Activated CD8-positive, alpha-beta memory T cell treated with anti-CD3 and anti-CD28 coated beads, Interleukin-2, amount 10 ng/mL, durations not matched to agents 7 days and 5 days (primary cell): ENCODE results near the gene ACER3. TPM values are rescaled to one million over a fixed set of nuclear protein-coding genes. Genes with fewer than 3 reads are reported as not detected.

Source experiments
- ATAC-seq: fragments of 150-1000 bp; cut with Tn5 transposase; one replicate; pipeline ENCODE4 v1.10.0; 2021; ENCODE audit warnings: moderate library complexity
- CTCF ChIA-PET: fragments of 350-600 bp; sonication (Branson Sonifier 250); formaldehyde crosslinking; loops from one replicate; lab custom pipeline; 2021; ENCODE audit warnings: antibody characterized with exemption; lab: Charles Lee
- DNase-seq: peaks from one replicate; pipeline ENCODE4 v3.0.0-alpha.2; 2020
- H3K27ac Mint-ChIP-seq: one replicate; pipeline ENCODE4 v1.8.0; 2021; ENCODE audit warnings: mild to moderate bottlenecking, mixed read lengths
- H3K27me3 Mint-ChIP-seq: one replicate; pipeline ENCODE4 v1.8.0; 2021; ENCODE audit warnings: mixed read lengths
- H3K36me3 Mint-ChIP-seq: one replicate; pipeline ENCODE4 v1.8.0; 2021; ENCODE audit warnings: mild to moderate bottlenecking, mixed read lengths
- H3K4me1 Mint-ChIP-seq: one replicate; pipeline ENCODE4 v1.8.0; 2021; ENCODE audit warnings: mixed read lengths
- H3K4me3 Mint-ChIP-seq: one replicate; pipeline ENCODE4 v1.8.0; 2021; ENCODE audit warnings: mild to moderate bottlenecking, moderate library complexity, mixed read lengths
- H3K9me3 Mint-ChIP-seq: one replicate; pipeline ENCODE4 v1.8.0; 2022; ENCODE audit warnings: low read depth, mixed read lengths
- total RNA-seq, 2 experiments: library from RNA; stranded (reverse); gene quantifications; one replicate each; pipeline ENCODE4 v1.2.3, GENCODE V29; 2021

The ACER3 gene
- total RNA-seq, 2 experiments from 2014 or later: 11.0 to 13.3 TPM

DNA sequence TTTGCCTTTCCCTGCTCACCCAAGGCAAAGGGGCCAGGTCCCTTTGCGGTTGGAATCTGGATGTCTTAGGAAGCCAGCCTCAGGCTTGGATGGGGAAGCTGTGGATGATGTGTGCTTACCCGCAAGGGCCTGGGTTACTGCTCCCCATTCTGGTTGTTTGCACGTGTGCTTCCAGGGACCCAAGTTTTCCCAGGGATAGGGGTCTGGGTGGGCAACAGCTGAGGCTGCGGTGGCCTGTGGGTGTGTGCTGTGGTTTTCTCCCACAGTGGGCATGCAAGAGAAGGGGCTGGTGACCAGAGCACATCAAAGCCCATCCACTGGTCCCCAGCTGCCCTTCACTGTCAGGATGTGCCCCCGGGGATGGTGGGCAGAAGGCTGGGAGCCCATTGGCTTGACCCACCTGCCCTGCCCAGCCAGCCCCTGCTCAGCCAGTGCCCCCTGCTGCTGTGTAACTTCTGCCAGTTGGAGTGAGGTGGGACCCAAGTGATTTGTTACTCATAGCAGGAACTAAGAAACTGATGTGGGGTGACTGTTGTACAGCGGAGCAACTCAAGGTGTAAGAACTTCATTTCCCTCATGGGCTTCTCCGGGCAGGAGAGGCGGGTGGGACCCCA is 209.4 kb downstream of the ACER3 start:
- H3K36me3 Mint-ChIP-seq: no peaks in the 10 kb centered on the region
- no peak for DNase-seq
- no peak overlapping the region for H3K27ac Mint-ChIP-seq
- peaks cover 24% of the 10 kb centered on the region for H3K4me1 Mint-ChIP-seq
- no peak overlapping the region for H3K4me3 Mint-ChIP-seq
- H3K9me3 Mint-ChIP-seq: no peaks in the 10 kb centered on the region
- H3K27me3 Mint-ChIP-seq: peaks cover 23% of the 10 kb centered on the region
- CTCF ChIA-PET: interaction anchor here (1.0 to 1.6 kb wide), 3 partner anchors 21 to 24 kb away, joined by 3 to 7 read pairs (median 3); no protein-coding TSS in a partner anchor
- no peak for ATAC-seq

GRCh38 chr11:77071077-77071476 is 210.4 kb downstream of the ACER3 start:
- Mint-ChIP-seq H3K9me3 (no peaks in the 10 kb centered on the region), H3K27ac (no peak overlapping the region), H3K4me3 (no peak overlapping the region), H3K27me3 (peaks cover 18% of the 10 kb centered on the region), H3K4me1 (peaks cover 22% of the 10 kb centered on the region), H3K36me3 (no peaks in the 10 kb centered on the region)
- ATAC-seq: no peak
- no peak for DNase-seq
- CTCF ChIA-PET: interaction anchor here (0.7 to 1.5 kb wide), 2 partner anchors 20 to 24 kb away, joined by 3 to 7 read pairs; no protein-coding TSS in a partner anchor

GRCh38 chr11:77071671-77072605 is 211.2 kb downstream of the ACER3 start:
- H3K9me3 Mint-ChIP-seq: no peaks in the 10 kb centered on the region
- no peak overlapping the region for H3K4me3 Mint-ChIP-seq
- CTCF ChIA-PET: interaction anchor here (2.4 kb wide), 1 partner anchor 19 kb away, joined by 12 read pairs; no protein-coding TSS in a partner anchor
- H3K4me1 Mint-ChIP-seq: peaks cover 24% of the 10 kb centered on the region
- no peak for ATAC-seq
- no peak overlapping the region for H3K27ac Mint-ChIP-seq
- DNase-seq: no peak
- H3K27me3 Mint-ChIP-seq: peaks cover 24% of the 10 kb centered on the region
- H3K36me3 Mint-ChIP-seq: no peaks in the 10 kb centered on the region

DNA sequence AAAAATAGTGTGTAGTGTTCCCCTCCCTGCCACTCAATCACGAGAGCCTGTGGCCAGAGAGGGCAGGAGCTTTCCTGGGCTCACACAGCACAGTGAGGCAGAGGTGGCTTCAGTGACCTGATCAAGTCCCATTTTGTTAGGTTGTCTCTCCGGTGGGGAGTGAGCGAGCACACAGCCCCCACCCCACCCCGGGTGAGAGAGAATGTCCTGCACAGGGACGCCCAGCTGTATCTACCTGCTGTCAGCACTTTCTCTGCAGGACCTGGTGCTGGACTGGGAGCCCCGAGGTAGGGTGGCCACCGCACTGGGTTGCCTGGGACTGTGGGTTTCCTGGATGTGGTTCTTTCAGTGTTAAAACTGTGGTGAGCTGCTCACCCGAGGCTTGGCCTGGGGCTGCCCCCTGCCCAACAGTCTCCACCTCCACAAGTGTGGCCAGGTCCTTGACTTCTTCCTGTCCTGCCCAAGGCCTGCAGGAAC is 212.2 kb downstream of the ACER3 start:
- DNase-seq (peak; percentile 76), ATAC-seq (peak; percentile 62)
- H3K4me3 Mint-ChIP-seq: no peak overlapping the region
- H3K9me3 Mint-ChIP-seq: no peaks in the 10 kb centered on the region
- CTCF ChIA-PET: interaction anchor here (0.9 to 2.4 kb wide), 3 partner anchors 9 to 26 kb away, joined by 3 to 12 read pairs (median 3); no protein-coding TSS in a partner anchor
- no peak overlapping the region for H3K27ac Mint-ChIP-seq
- peaks cover 28% of the 10 kb centered on the region for H3K27me3 Mint-ChIP-seq
- H3K36me3 Mint-ChIP-seq: no peaks in the 10 kb centered on the region
- H3K4me1 Mint-ChIP-seq: peaks cover 24% of the 10 kb centered on the region

- no peak overlapping the region for H3K27ac Mint-ChIP-seq
- H3K36me3 Mint-ChIP-seq: no peaks in the 10 kb centered on the region
- ATAC-seq (peak; percentile 72), DNase-seq (no peak)
- CTCF ChIA-PET: interaction anchor here (0.9 to 2.4 kb wide), 3 partner anchors 9 to 26 kb away, joined by 3 to 12 read pairs (median 3); no protein-coding TSS in a partner anchor
- peaks cover 24% of the 10 kb centered on the region for H3K4me1 Mint-ChIP-seq
- peaks cover 2% of the 10 kb centered on the region for H3K9me3 Mint-ChIP-seq
- peaks cover 30% of the 10 kb centered on the region for H3K27me3 Mint-ChIP-seq
- no peak overlapping the region for H3K4me3 Mint-ChIP-seq
Observed at GRCh38 chr11:77073328-77074001, 212.7 kb downstream of the ACER3 start.

DNA sequence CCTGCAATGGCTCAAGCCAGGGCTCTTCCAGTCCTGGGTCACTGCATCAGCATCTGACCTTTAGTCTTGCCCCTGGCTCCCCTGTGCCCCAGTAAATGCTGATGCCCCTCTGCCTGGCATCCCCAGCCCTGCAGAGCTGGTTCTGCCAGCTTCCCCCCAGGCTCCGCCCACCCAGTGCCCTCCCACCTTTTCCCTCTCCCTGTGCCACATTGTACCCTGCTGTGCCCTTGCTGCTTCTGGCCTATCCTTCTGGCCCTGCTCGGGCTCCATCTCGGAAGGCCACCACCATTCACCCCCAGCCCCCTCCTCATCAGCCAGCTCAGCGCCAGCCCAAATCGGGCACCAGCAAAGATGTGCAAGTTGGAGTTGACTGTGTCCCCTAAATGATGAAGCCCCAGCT is 213.5 kb downstream of the ACER3 start:
- Mint-ChIP-seq H3K4me1 (peaks cover 24% of the 10 kb centered on the region), H3K27me3 (peaks cover 25% of the 10 kb centered on the region), H3K4me3 (no peak overlapping the region), H3K36me3 (no peaks in the 10 kb centered on the region), H3K27ac (no peak overlapping the region), H3K9me3 (peaks cover 2% of the 10 kb centered on the region)
- ATAC-seq (no peak), DNase-seq (no peak)
- CTCF ChIA-PET: interaction anchor here (2.4 kb wide), 1 partner anchor 17 kb away, joined by 12 read pairs; no protein-coding TSS in a partner anchor

- no peak for ATAC-seq
- peaks cover 2% of the 10 kb centered on the region for H3K9me3 Mint-ChIP-seq
- H3K4me1 Mint-ChIP-seq: peaks cover 24% of the 10 kb centered on the region
- CTCF ChIA-PET: interaction anchor here (2.4 kb wide), 1 partner anchor 16 kb away, joined by 12 read pairs; no protein-coding TSS in a partner anchor
- no peaks in the 10 kb centered on the region for H3K36me3 Mint-ChIP-seq
- no peak for DNase-seq
- peaks cover 25% of the 10 kb centered on the region for H3K27me3 Mint-ChIP-seq
- H3K4me3 Mint-ChIP-seq: no peak overlapping the region
- H3K27ac Mint-ChIP-seq: no peak overlapping the region
Observed at GRCh38 chr11:77074626-77075221, 214.0 kb downstream of the ACER3 start.

- ATAC-seq (no peak), DNase-seq (no peak)
- Mint-ChIP-seq H3K36me3 (no peaks in the 10 kb centered on the region), H3K27ac (no peak overlapping the region), H3K9me3 (peaks cover 2% of the 10 kb centered on the region), H3K4me1 (peaks cover 27% of the 10 kb centered on the region), H3K27me3 (peaks cover 23% of the 10 kb centered on the region), H3K4me3 (no peak overlapping the region)
- CTCF ChIA-PET: interaction anchor here (0.7 to 0.9 kb wide), 2 partner anchors 28 to 156 kb away, joined by 3 read pairs; no protein-coding TSS in a partner anchor
Observed at GRCh38 chr11:77075425-77075905, 214.7 kb downstream of the ACER3 start.

Other genes starting within 250 kb of the ACER3 start
- 1 to 10 TPM in 1 of 2 experiments, under 1 TPM in 1; 0.32 to 4.7 TPM for gene LRRC32, start 190.2 kb upstream of the ACER3 start, total RNA-seq
- 1 to 10 TPM in 1 of 2 experiments, under 1 TPM in 1; 0.35 to 1.5 TPM for gene TSKU, start 77.6 kb upstream of the ACER3 start, total RNA-seq
- not detected for gene B3GNT6, start 173.5 kb downstream of the ACER3 start, total RNA-seq
- gene CAPN5, start 206.1 kb downstream of the ACER3 start, total RNA-seq: under 1 TPM; 0.20 to 0.28 TPM
- gene OMP, start 241.9 kb downstream of the ACER3 start, total RNA-seq: not detected